ENCODE results near the gene ARNT2.

- TF ChIP-seq CTCF (IDR thresholded peaks at IDR 0.05) = no peak
- no peak for TF ChIP-seq POLR2AphosphoS5 (IDR thresholded peaks at IDR 0.05)
- no peak for TF ChIP-seq POLR2A (IDR thresholded peaks at IDR 0.05)
Observed at GRCh38 chr15:80447077-80447476, 42.9 kb downstream of the ARNT2 start.
